ENCODE results near the gene GLYR1. TPM values are rescaled to one million over a fixed set of nuclear protein-coding genes. Genes with fewer than 3 reads are reported as not detected.

The GLYR1 gene
- total RNA-seq, 4 donors from 2014 or later = 81.8 to 111 (median 98.8) TPM

GRCh38 chr16:4826526-4826925, 20.6 kb downstream of the GLYR1 start:
- no peak overlapping the region for H3K4me3 ChIP-seq
- TF ChIP-seq CTCF (IDR thresholded peaks at IDR 0.05) = no peak
- no peak for TF ChIP-seq POLR2A (IDR thresholded peaks at IDR 0.05; ENCODE audit: low read depth)
- TF ChIP-seq POLR2AphosphoS5 (IDR thresholded peaks at IDR 0.05) = no peak
- no peak for TF ChIP-seq EP300 (IDR thresholded peaks at IDR 0.05)
- 98% methylated on average over 4 of the region's 4 CpGs for WGBS
- peak overlapping the region in 1 of 4 donors; percentile 34 for H3K27ac ChIP-seq (replicated peaks in 1 of 4)
- H3K9me3 ChIP-seq = no peaks in the 10 kb centered on the region
- intact Hi-C loops (cut with DNase I) = no loop called here
- no peaks in the 10 kb centered on the region for H3K27me3 ChIP-seq
- peaks cover 14 to 45% (median 16%) of the 10 kb centered on the region in 4 donors for H3K4me1 ChIP-seq
- DNase-seq (ENCODE audit: extremely low spot score) = no peak
- H3K36me3 ChIP-seq = peaks cover 66 to 100% (median 96%) of the 10 kb centered on the region in 4 donors

DNA sequence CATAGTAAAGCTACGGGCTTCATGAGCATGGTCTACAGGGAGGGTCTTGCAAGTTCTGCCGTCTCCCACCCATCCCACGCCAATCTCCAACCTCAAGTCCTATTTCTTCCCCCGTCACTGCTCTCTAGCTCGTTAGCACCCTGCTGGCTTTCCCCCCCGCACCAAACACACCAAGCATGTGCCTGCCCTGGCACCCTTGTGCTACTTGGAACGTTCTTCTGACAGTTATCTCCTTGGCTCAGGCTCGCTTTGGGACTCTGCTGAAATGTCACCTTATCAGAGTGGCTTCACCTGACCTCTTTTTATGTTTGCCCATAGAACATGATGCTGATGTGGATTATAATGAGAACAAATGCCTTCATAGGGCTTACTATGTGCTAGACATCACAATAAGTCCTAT, 21.9 kb downstream of the GLYR1 start:
- no peaks in the 10 kb centered on the region for H3K9me3 ChIP-seq
- peaks cover 53 to 100% (median 95%) of the 10 kb centered on the region in 4 donors for H3K36me3 ChIP-seq
- no peak overlapping the region for H3K27ac ChIP-seq (replicated peaks in 1 of 4)
- H3K4me1 ChIP-seq = peaks cover 14 to 49% (median 16%) of the 10 kb centered on the region in 4 donors
- H3K27me3 ChIP-seq = no peaks in the 10 kb centered on the region
- no peak for DNase-seq (ENCODE audit: extremely low spot score)
- no peak for TF ChIP-seq EP300 (IDR thresholded peaks at IDR 0.05)
- TF ChIP-seq CTCF (IDR thresholded peaks at IDR 0.05) = no peak
- TF ChIP-seq POLR2AphosphoS5 (IDR thresholded peaks at IDR 0.05) = no peak
- TF ChIP-seq POLR2A (IDR thresholded peaks at IDR 0.05; ENCODE audit: low read depth) = no peak
- 87% methylated on average over 8 of the region's 8 CpGs for WGBS
- intact Hi-C loops (cut with DNase I) = no loop called here
- H3K4me3 ChIP-seq = no peak overlapping the region

DNA sequence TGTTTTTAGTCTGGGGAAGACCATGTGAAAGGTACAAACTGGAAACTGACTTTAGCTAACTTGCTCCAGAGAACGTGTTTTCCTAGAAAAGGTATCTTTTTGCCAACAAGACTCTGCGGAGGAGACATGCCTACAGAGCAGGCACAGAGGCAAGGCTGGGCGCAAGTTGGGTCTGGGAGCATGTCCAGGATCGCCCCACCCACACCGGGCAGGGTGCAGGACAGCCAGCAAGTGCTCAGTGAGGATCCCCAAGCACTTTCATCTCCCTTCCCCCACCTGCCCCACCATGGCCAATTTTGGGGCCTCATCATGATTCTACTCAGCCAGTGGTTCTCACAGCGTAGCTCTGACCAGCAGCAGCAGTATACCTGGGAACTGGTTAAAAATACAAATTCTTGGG, 26.4 kb downstream of the GLYR1 start:
- intact Hi-C loops (cut with DNase I) = no loop called here
- peaks cover 43 to 100% (median 92%) of the 10 kb centered on the region in 4 donors for H3K36me3 ChIP-seq
- 83% methylated on average over 6 of the region's 6 CpGs for WGBS

DNA sequence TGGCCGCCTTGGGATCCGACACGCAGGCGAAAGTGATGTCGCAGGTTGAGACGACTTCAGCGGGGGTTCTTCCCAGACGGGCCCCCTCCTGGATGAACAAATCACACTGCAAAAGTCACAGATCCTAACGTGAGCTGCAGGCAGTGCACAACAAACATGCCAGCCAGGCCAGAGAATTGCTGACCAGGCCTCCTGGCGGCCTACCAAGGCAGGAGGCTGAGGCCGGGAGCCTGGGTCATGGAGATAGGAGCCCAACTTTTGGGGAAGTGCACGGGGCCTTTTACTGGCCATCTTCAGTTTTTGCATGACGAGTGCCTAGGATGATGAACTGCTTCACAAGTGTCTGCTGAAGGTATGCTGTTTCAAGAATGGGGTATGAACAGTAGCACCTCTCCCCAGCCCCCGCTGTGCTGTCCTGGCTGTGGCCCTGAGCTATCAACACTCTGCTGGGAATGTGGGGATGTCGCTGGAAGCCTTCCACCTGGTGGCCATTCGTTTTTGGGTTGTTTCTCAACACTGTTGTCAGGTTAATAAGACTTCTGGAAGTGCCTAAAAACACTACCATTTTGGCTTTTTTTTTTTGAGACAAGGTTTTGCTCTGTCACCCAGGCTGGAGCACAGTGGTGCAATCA, 32.4 kb downstream of the GLYR1 start:
- H3K27ac ChIP-seq (replicated peaks in 1 of 4) = peak overlapping the region; percentile 84 to 87 (median 84)
- H3K4me1 ChIP-seq = peaks cover 21 to 40% (median 28%) of the 10 kb centered on the region in 4 donors
- no peaks in the 10 kb centered on the region for H3K27me3 ChIP-seq
- TF ChIP-seq CTCF (IDR thresholded peaks at IDR 0.05) (peak in 2 of 3 experiments; percentile 12 to 15), POLR2A (IDR thresholded peaks at IDR 0.05; ENCODE audit: low read depth) (no peak)
- no peak for DNase-seq (ENCODE audit: extremely low spot score)
- H3K4me3 ChIP-seq = peak overlapping the region in 2 of 4 donors; percentile 20
- H3K36me3 ChIP-seq = peaks cover 42 to 97% (median 83%) of the 10 kb centered on the region in 4 donors
- 74% methylated on average over 16 of the region's 16 CpGs for WGBS
- no peaks in the 10 kb centered on the region for H3K9me3 ChIP-seq
- intact Hi-C loops (cut with DNase I) = loop anchor here (5.0 kb wide), 1 partner anchor 47 kb away; the partner anchor contains the start of gene ZNF500

More for the DNA sequence above, 26.4 kb downstream of the GLYR1 start:
- Histone ChIP-seq H3K4me3 (no peak overlapping the region), H3K27me3 (no peaks in the 10 kb centered on the region), H3K9me3 (no peaks in the 10 kb centered on the region), H3K4me1 (peaks cover 0 to 14% (median 6%) of the 10 kb centered on the region in 4 donors), H3K27ac (replicated peaks in 1 of 4) (no peak overlapping the region)
- TF ChIP-seq CTCF (IDR thresholded peaks at IDR 0.05) = no peak
- TF ChIP-seq POLR2A (IDR thresholded peaks at IDR 0.05; ENCODE audit: low read depth) = no peak
- TF ChIP-seq EP300 (IDR thresholded peaks at IDR 0.05) = no peak
- TF ChIP-seq POLR2AphosphoS5 (IDR thresholded peaks at IDR 0.05) = no peak
- DNase-seq (ENCODE audit: extremely low spot score) = no peak

Data from esophagus muscularis mucosa (tissue), 4 donors.